H1 (cell line): ENCODE measurements around the gene BMF. TPM values are rescaled to one million over a fixed set of nuclear protein-coding genes. Genes with fewer than 3 reads are reported as not detected.

ENCODE experiments used
- CTCF ChIA-PET: fragments of 300-600 bp; sonication (Branson Sonifier 250); formaldehyde crosslinking; loops from one replicate; lab custom pipeline; 2021; ENCODE audit not compliant: partially characterized antibody; lab: Charles Lee
- POLR2A ChIA-PET: fragments of 300-600 bp; sonication (Branson Sonifier 250); formaldehyde crosslinking; loops from one replicate; lab custom pipeline; 2021; ENCODE audit warnings: inconsistent platforms; ENCODE audit not compliant: partially characterized antibody; lab: Charles Lee
- DNase-seq, 2 experiments: peaks; one replicate each; pipeline versions ENCODE4 v3.0.0 to v3.0.0-alpha.2; 2010 to 2022; ENCODE audit warnings: low spot score in 2 of 2, low read depth in 1 of 2, mixed read lengths in 1 of 2
- FAIRE-seq: peaks from 2 replicates; lab custom pipeline; 2011; peaks lifted over from hg19 to GRCh38; lab: Jason Lieb, UNC
- H2AFZ ChIP-seq: 2 replicates; pipeline ENCODE4 v1.8.1; 2012; ENCODE audit warnings: low read length, inconsistent platforms
- H2AK5ac ChIP-seq: 2 replicates; pipeline ENCODE4 v1.6.1; 2013; ENCODE audit warnings: low read depth, low read length
- H2BK120ac ChIP-seq: replicated peaks from 2 replicates; pipeline ENCODE3; 2013; ENCODE audit warnings: low read depth, low read length, inconsistent platforms
- H2BK12ac ChIP-seq: 2 replicates; pipeline ENCODE4 v1.6.1; 2013; ENCODE audit warnings: low read depth, low read length
- H2BK15ac ChIP-seq: 2 replicates; pipeline ENCODE4 v1.6.1; 2013; ENCODE audit warnings: low read length
- H2BK20ac ChIP-seq: 2 replicates; pipeline ENCODE4 v1.6.1; 2013; ENCODE audit warnings: low read length
- H2BK5ac ChIP-seq: 2 replicates; pipeline ENCODE4 v1.6.1; 2013; ENCODE audit warnings: low read depth, low read length
- H3K14ac ChIP-seq: 2 replicates; pipeline ENCODE4 v1.6.1; 2013; ENCODE audit warnings: inconsistent platforms; ENCODE audit not compliant: insufficient read length
- H3K18ac ChIP-seq: 2 replicates; pipeline ENCODE4 v1.6.1; 2013; ENCODE audit warnings: low read length; ENCODE audit errors: extremely low read depth
- H3K23ac ChIP-seq: 2 replicates; pipeline ENCODE4 v1.6.1; 2013; ENCODE audit warnings: inconsistent platforms; ENCODE audit not compliant: insufficient read length
- H3K23me2 ChIP-seq: 2 replicates; pipeline ENCODE4 v1.6.1; 2013; ENCODE audit warnings: low read depth, low read length
- H3K27ac ChIP-seq: 2 replicates; pipeline ENCODE4 v1.6.1; 2011; ENCODE audit warnings: low read depth, low read length, inconsistent platforms
- H3K27me3 ChIP-seq, 4 experiments: replicated peaks in 1 of 4; 1 replicate in 1 of 4; 2 replicates in 3 of 4; pipeline versions ENCODE4 v1.6.1 to v1.8.1; 2011 to 2013; ENCODE audit warnings: low read length in 3 of 4, mild to moderate bottlenecking in 3 of 4, inconsistent platforms in 2 of 4, mixed read lengths in 2 of 4, moderate library complexity in 1 of 4; ENCODE audit not compliant: control insufficient read depth in 3 of 4, insufficient read depth in 3 of 4; ENCODE audit errors: extremely low read depth in 1 of 4
- H3K36me3 ChIP-seq, 4 experiments: 2 replicates each; pipeline versions ENCODE4 v1.6.1 to v1.8.1; 2011 to 2013; ENCODE audit warnings: mild to moderate bottlenecking in 4 of 4, low read length in 3 of 4, moderate library complexity in 2 of 4, control low read depth in 1 of 4, inconsistent platforms in 1 of 4; ENCODE audit not compliant: insufficient read depth in 4 of 4, control insufficient read depth in 2 of 4
- H3K4ac ChIP-seq: replicated peaks from 2 replicates; pipeline ENCODE3; 2013; ENCODE audit warnings: low read length, low read depth, mixed read lengths, inconsistent platforms; ENCODE audit not compliant: insufficient read length
- H3K4me1 ChIP-seq, 4 experiments: replicated peaks in 1 of 4; 1 replicate in 1 of 4; 2 replicates in 3 of 4; pipeline versions ENCODE4 v1.6.1 to v1.8.1; 2011 to 2013; ENCODE audit warnings: low read length in 3 of 4, inconsistent platforms in 2 of 4, mixed read lengths in 1 of 4; ENCODE audit not compliant: insufficient read depth in 4 of 4, control insufficient read depth in 3 of 4
- H3K4me2 ChIP-seq, 2 experiments: 2 replicates each; pipeline versions ENCODE4 v1.6.1 to v1.8.1; 2011 to 2013; ENCODE audit warnings: low read depth in 2 of 2, low read length in 2 of 2, control low read depth in 1 of 2, inconsistent platforms in 1 of 2, mild to moderate bottlenecking in 1 of 2; ENCODE audit not compliant: insufficient read depth in 1 of 2
- H3K4me3 ChIP-seq, 4 experiments: fragments of 200-600, 300-600 bp in 1 of 4; sonication (generic), shearing (Covaris generic), sonication (Bioruptor Twin) in 1 of 4; 2 replicates each; pipeline versions ENCODE4 v1.5.1 to v1.8.1; 2011 to 2016; ENCODE audit warnings: low read length in 4 of 4, low read depth in 3 of 4, control low read depth in 2 of 4, inconsistent platforms in 2 of 4, mild to moderate bottlenecking in 2 of 4, mixed read lengths in 1 of 4, moderate library complexity in 1 of 4; ENCODE audit not compliant: insufficient read depth in 2 of 4; ENCODE audit errors: extremely low read depth in 1 of 4
- H3K56ac ChIP-seq: replicated peaks from 2 replicates; pipeline ENCODE3; 2013; ENCODE audit warnings: low read depth, mild to moderate bottlenecking, mixed read lengths, low read length, inconsistent platforms; ENCODE audit not compliant: insufficient read length
- H3K79me1 ChIP-seq: 2 replicates; pipeline ENCODE4 v1.6.1; 2013; ENCODE audit warnings: low read depth, low read length, control low read depth
- H3K79me2 ChIP-seq, 2 experiments: 2 replicates each; pipeline versions ENCODE4 v1.6.1 to v1.8.1; 2012 to 2013; ENCODE audit warnings: low read length in 2 of 2, mild to moderate bottlenecking in 2 of 2, inconsistent platforms in 1 of 2; ENCODE audit not compliant: insufficient read depth in 2 of 2, control insufficient read depth in 1 of 2
- H3K9ac ChIP-seq, 4 experiments: replicated peaks in 1 of 4; 1 replicate in 1 of 4; 2 replicates in 3 of 4; pipeline versions ENCODE4 v1.6.1 to v1.8.1; 2011 to 2013; ENCODE audit warnings: low read depth in 3 of 4, low read length in 3 of 4, control low read depth in 2 of 4, mild to moderate bottlenecking in 2 of 4, moderate library complexity in 2 of 4, inconsistent platforms in 1 of 4; ENCODE audit errors: extremely low read depth in 1 of 4
- H3K9me3 ChIP-seq, 2 experiments: 2 replicates each; pipeline versions ENCODE4 v1.6.1 to v1.8.1; 2012 to 2013; ENCODE audit warnings: mild to moderate bottlenecking in 2 of 2, moderate library complexity in 2 of 2, control low read depth in 1 of 2, inconsistent platforms in 1 of 2, low read depth in 1 of 2, low read length in 1 of 2, mixed read lengths in 1 of 2; ENCODE audit not compliant: insufficient read depth in 2 of 2
- H4K20me1 ChIP-seq, 2 experiments: replicated peaks in 1 of 2; 2 replicates each; pipeline versions ENCODE3 to v1.8.1; 2011 to 2013; ENCODE audit warnings: inconsistent platforms in 2 of 2, low read length in 2 of 2, mild to moderate bottlenecking in 1 of 2; ENCODE audit not compliant: insufficient read depth in 2 of 2, control insufficient read depth in 1 of 2
- H4K5ac ChIP-seq: 2 replicates; pipeline ENCODE4 v1.6.1; 2013; ENCODE audit warnings: low read length, low read depth, mixed read lengths, inconsistent platforms; ENCODE audit not compliant: insufficient read length
- H4K8ac ChIP-seq: 2 replicates; pipeline ENCODE4 v1.8.0; 2013; ENCODE audit warnings: mild to moderate bottlenecking, moderate library complexity, low read length, inconsistent platforms; ENCODE audit not compliant: insufficient read depth; ENCODE audit errors: extremely low read depth
- H4K91ac ChIP-seq: replicated peaks from 2 replicates; pipeline ENCODE3; 2013; ENCODE audit warnings: low read length, mixed read lengths, inconsistent platforms; ENCODE audit not compliant: insufficient read length
- CHD1 ChIP-seq: IDR thresholded peaks from 2 replicates; pipeline ENCODE4 v1.6.1; 2012; ENCODE audit warnings: low read depth, low read length, improper control_type of control experiment
- EP300 ChIP-seq, 2 experiments: IDR thresholded peaks; 1 replicate in 1 of 2; 2 replicates in 1 of 2; pipeline ENCODE4 v1.6.1; 2011 to 2012; ENCODE audit warnings: low read depth in 2 of 2, low read length in 2 of 2, mild to moderate bottlenecking in 2 of 2, borderline replicate concordance in 1 of 2, inconsistent platforms in 1 of 2, moderate library complexity in 1 of 2
- GTF2F1 ChIP-seq: IDR thresholded peaks from 2 replicates; pipeline ENCODE4 v1.6.1; 2012; ENCODE audit warnings: low read depth, low read length, improper control_type of control experiment, borderline replicate concordance
- KDM1A ChIP-seq: fragments of 200-600, 300-600 bp; sonication (generic); IDR thresholded peaks from 2 replicates; pipeline ENCODE4 v1.7.1; 2016; ENCODE audit warnings: mild to moderate bottlenecking, low read length, borderline replicate concordance
- MAFK ChIP-seq: IDR thresholded peaks from 2 replicates; pipeline ENCODE4 v1.6.1; 2012; ENCODE audit warnings: low read depth, mild to moderate bottlenecking, improper control_type of control experiment, low read length
- POLR2A ChIP-seq, 2 experiments: IDR thresholded peaks; 1 replicate in 1 of 2; 2 replicates in 1 of 2; pipeline ENCODE4 v1.6.1; 2011; ENCODE audit warnings: low read depth in 2 of 2, low read length in 2 of 2, mild to moderate bottlenecking in 2 of 2; ENCODE audit errors: control extremely low read depth in 1 of 2
- POLR2AphosphoS5 ChIP-seq: IDR thresholded peaks from 2 replicates; pipeline ENCODE4 v1.6.1; 2011; ENCODE audit warnings: low read depth, low read length
- RFX5 ChIP-seq: IDR thresholded peaks from 2 replicates; pipeline ENCODE4 v1.6.1; 2011; ENCODE audit warnings: low read depth, low read length, improper control_type of control experiment, borderline replicate concordance
- RXRA ChIP-seq: IDR thresholded peaks from 2 replicates; pipeline ENCODE4 v1.6.1; 2011; ENCODE audit warnings: low read depth, mild to moderate bottlenecking, low read length, moderate library complexity; ENCODE audit not compliant: insufficient read depth
- SRF ChIP-seq: IDR thresholded peaks from 2 replicates; pipeline ENCODE4 v1.6.1; 2011; ENCODE audit warnings: mild to moderate bottlenecking, low read depth, low read length, moderate library complexity
- SUZ12 ChIP-seq: fragments of 200-600 bp; sonication (generic); IDR thresholded peaks from 2 replicates; pipeline ENCODE4 v1.6.1; 2012; ENCODE audit warnings: mild to moderate bottlenecking, inconsistent platforms, low read length, moderate library complexity, mixed read lengths
- TCF12 ChIP-seq: IDR thresholded peaks from 2 replicates; pipeline ENCODE4 v1.6.1; 2011; ENCODE audit warnings: low read depth, mild to moderate bottlenecking, low read length
- YY1 ChIP-seq: IDR thresholded peaks from 2 replicates; pipeline ENCODE4 v1.6.1; 2011; ENCODE audit warnings: low read depth, mild to moderate bottlenecking, low read length
- WGBS, 2 experiments: shearing (Covaris generic) in 1 of 2; methylation state at CpG; one replicate each; pipeline versions ENCODE4 v1.1.6 to v1.1.7; 2013 to 2015; ENCODE audit warnings: low lambda C conversion rate in 2 of 2, mixed read lengths in 2 of 2, inconsistent platforms in 1 of 2, low coverage in 1 of 2, missing lambda C conversion rate in 1 of 2; ENCODE audit not compliant: insufficient replicate concordance in 2 of 2, insufficient coverage in 1 of 2, insufficient read length in 1 of 2; ENCODE audit errors: extremely low coverage in 1 of 2, missing lambda C conversion rate in 1 of 2; 5-methylcytosine and 5-hydroxymethylcytosine counted together
- polyA plus RNA-seq, 7 experiments: library from polyadenylated mRNA; depleted of rRNA in 3 of 7; stranded (reverse) in 5 of 7; unstranded in 2 of 7; fragments of >200 nt in 5 of 7; fragments of 200-250 nt in 2 of 7; gene quantifications; 1 replicate in 5 of 7; 2 replicates in 1 of 7; 4 replicates in 1 of 7; pipeline versions ENCODE4 v1.2.1 to v1.2.3, GENCODE V29; 2011 to 2013; ENCODE audit warnings: missing spikeins in 2 of 7, mixed read lengths in 2 of 7
- total RNA-seq: library from RNA; stranded (reverse); fragmentation: NEBNext Ultra II Directional; extraction: Animal tissue kit (Norgen Biotek cat#: 25700); gene quantifications from 2 replicates; pipeline ENCODE4 v1.2.1, GENCODE V29; 2021
- TF ChIP-seq, protein P1 (sequence below): IDR thresholded peaks from 2 replicates; pipeline ENCODE4 v1.6.1; 2011; ENCODE audit warnings: low read depth, mild to moderate bottlenecking, low read length; ENCODE audit not compliant: insufficient read depth

BMF gene
- total and polyA plus RNA-seq, 2 of the 8 experiments (the other 6 are each of a cell fraction or from before 2014, with no cell fraction given): 21.2 to 24.2 TPM

DNA sequence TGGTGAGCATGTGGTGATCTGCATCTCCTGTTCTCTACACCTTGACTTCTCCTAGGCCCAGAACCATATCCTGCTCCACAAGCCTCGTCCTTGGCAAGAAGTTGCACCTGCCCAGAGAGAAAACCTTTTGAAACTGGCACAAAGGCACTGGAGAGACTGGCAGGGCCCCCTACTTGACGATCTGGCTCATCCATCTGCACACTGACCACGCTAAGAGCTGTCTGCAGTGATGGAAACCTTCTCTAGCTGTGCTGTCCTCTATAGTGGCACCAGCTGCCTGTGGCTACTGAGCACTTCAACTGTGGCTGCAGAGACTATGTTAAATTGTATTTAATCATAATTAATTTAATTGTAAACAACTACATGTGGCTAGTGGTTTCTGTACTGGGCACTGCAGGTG is 43.5 kb downstream of the BMF start:
- Histone ChIP-seq H3K9me3 (no peaks in the 10 kb centered on the region), H3K18ac (no peak overlapping the region), H3K56ac (no peak overlapping the region), H3K23ac (no peak overlapping the region), H3K4me3 (no peak overlapping the region), H3K27me3 (peaks cover 0 to 2% (median 0%) of the 10 kb centered on the region in 4 experiments; a peak in 1 of 7 replicates), H2AFZ (no peak overlapping the region), H4K20me1 (no peaks in the 10 kb centered on the region), H3K4me2 (no peak overlapping the region), H3K4me1 (peaks cover 0 to 18% (median 8%) of the 10 kb centered on the region in 4 experiments; a peak in 6 of 7 replicates), H3K79me1 (no peaks in the 10 kb centered on the region), H3K4ac (no peak overlapping the region), H4K8ac (no peak overlapping the region), H4K5ac (no peak overlapping the region), H2BK12ac (0 out of 2 replicates have a peak overlapping the region, but pooled peaks have one; percentile 60), H2BK20ac (peak overlapping the region; percentile 9; the same call in 1 of the 2 replicates), H3K14ac (no peak overlapping the region), H2BK120ac (no peak overlapping the region), H3K27ac (no peak overlapping the region), H3K9ac (no peak overlapping the region), H3K79me2 (no peaks in the 10 kb centered on the region), H2BK5ac (0 out of 2 replicates have a peak overlapping the region, but pooled peaks have one; percentile 7), H4K91ac (no peak overlapping the region), H2AK5ac (no peak overlapping the region; the same call in 1 of the 2 replicates), H2BK15ac (0 out of 2 replicates have a peak overlapping the region, but pooled peaks have one; percentile 78), H3K36me3 (no peaks in the 10 kb centered on the region), H3K23me2 (no peaks in the 10 kb centered on the region; the same call in 1 of the 2 replicates)
- no peak for FAIRE-seq
- ChIA-PET POLR2A (interaction anchor here (1.3 kb wide), 3 partner anchors 9 to 91 kb away, joined by 3 to 7 read pairs (median 3); no protein-coding TSS in a partner anchor), CTCF (interaction anchor here (0.6 to 3.3 kb wide), 6 partner anchors 9 to 42 kb away, joined by 3 to 8 read pairs (median 6); no protein-coding TSS in a partner anchor)
- 90% methylated on average over 3 of the region's 3 CpGs; no CpG with 5 or more reads in 1 of the 2 experiments for WGBS, 2 experiments
- no peak for DNase-seq
- TF ChIP-seq CHD1 (no peak), KDM1A (no peak), RXRA (no peak), POLR2AphosphoS5 (no peak), SRF (no peak), SUZ12 (no peak), MAFK (no peak), YY1 (no peak), EP300 (IDR thresholded peaks at IDR 0.05; ENCODE audit: borderline replicate concordance in 1 of 2, low read depth in 2 of 2, low read length in 2 of 2) (no peak), RFX5 (no peak), POLR2A (IDR thresholded peaks at IDR 0.05; ENCODE audit: control extremely low read depth in 1 of 2, low read depth in 2 of 2, low read length in 2 of 2) (no peak), TCF12 (no peak), GTF2F1 (no peak)
- TF ChIP-seq, protein P1, sequence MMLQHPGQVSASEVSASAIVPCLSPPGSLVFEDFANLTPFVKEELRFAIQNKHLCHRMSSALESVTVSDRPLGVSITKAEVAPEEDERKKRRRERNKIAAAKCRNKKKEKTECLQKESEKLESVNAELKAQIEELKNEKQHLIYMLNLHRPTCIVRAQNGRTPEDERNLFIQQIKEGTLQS: no peak
